Osteoblast (primary cell): Measurements from ENCODE around the gene SNRPA1. TPM values are rescaled to one million over a fixed set of nuclear protein-coding genes. Genes with fewer than 3 reads are reported as not detected.

Source experiments
- DNase-seq: peaks from one replicate; pipeline ENCODE4 v3.0.0; 2011; ENCODE audit warnings: low spot score, mixed read lengths; ENCODE audit not compliant: insufficient read length; ENCODE audit errors: missing footprints
- H2AFZ ChIP-seq: 2 replicates; pipeline ENCODE4 v1.6.0; 2011; ENCODE audit warnings: mild to moderate bottlenecking, low read length
- H3K27ac ChIP-seq: 2 replicates; pipeline ENCODE4 v1.5.1; 2011; ENCODE audit warnings: mild to moderate bottlenecking, low read depth, low read length, moderate library complexity
- H3K27me3 ChIP-seq: 2 replicates; pipeline ENCODE4 v1.6.0; 2012; ENCODE audit warnings: mild to moderate bottlenecking, control low read depth, inconsistent platforms, low read length, moderate library complexity; ENCODE audit not compliant: insufficient read depth
- H3K36me3 ChIP-seq: 2 replicates; pipeline ENCODE4 v1.5.1; 2011; ENCODE audit warnings: mild to moderate bottlenecking, low read length, control low read depth, moderate library complexity; ENCODE audit not compliant: insufficient read depth
- H3K4me1 ChIP-seq: 2 replicates; pipeline ENCODE4 v1.5.1; 2011; ENCODE audit warnings: mild to moderate bottlenecking, low read length, control low read depth, moderate library complexity; ENCODE audit not compliant: insufficient read depth
- H3K4me2 ChIP-seq: 2 replicates; pipeline ENCODE4 v1.6.0; 2011; ENCODE audit warnings: mild to moderate bottlenecking, low read length; ENCODE audit not compliant: insufficient read depth
- H3K4me3 ChIP-seq: fragments of 200-600 bp; sonication (generic); 3 replicates; pipeline ENCODE4 v1.5.1; 2012; ENCODE audit warnings: mild to moderate bottlenecking, low read length, inconsistent platforms; ENCODE audit not compliant: insufficient read depth
- H3K79me2 ChIP-seq: 2 replicates; pipeline ENCODE4 v1.6.0; 2012; ENCODE audit warnings: mild to moderate bottlenecking, low read length, control low read depth, inconsistent platforms; ENCODE audit not compliant: insufficient read depth
- H3K9me3 ChIP-seq: 2 replicates; pipeline ENCODE4 v1.5.1; 2011; ENCODE audit warnings: low read depth, low read length, control low read depth
- H4K20me1 ChIP-seq: 2 replicates; pipeline ENCODE4 v1.6.0; 2012; ENCODE audit warnings: mild to moderate bottlenecking, low read length, control low read depth; ENCODE audit not compliant: insufficient read depth
- CTCF ChIP-seq: IDR thresholded peaks from 2 replicates; pipeline ENCODE4 v1.5.1; 2011; ENCODE audit warnings: mild to moderate bottlenecking, low read depth, low read length, moderate library complexity; ENCODE audit errors: extremely low read depth
- total RNA-seq: library from RNA; depleted of rRNA; stranded (reverse); fragments of >200 nt; gene quantifications from 2 replicates; pipeline ENCODE4 v1.2.3, GENCODE V29; 2012

Gene SNRPA1
- total RNA-seq, 1 donor: 9.8 TPM

- Histone ChIP-seq H3K4me2 (no peak overlapping the region), H3K4me3 (no peak overlapping the region), H3K27me3 (peaks cover 3% of the 10 kb centered on the region), H3K79me2 (no peaks in the 10 kb centered on the region), H3K9me3 (no peaks in the 10 kb centered on the region), H3K4me1 (no peaks in the 10 kb centered on the region), H3K27ac (no peak overlapping the region), H2AFZ (no peak overlapping the region), H3K36me3 (no peaks in the 10 kb centered on the region), H4K20me1 (no peaks in the 10 kb centered on the region)
- DNase-seq: peak; percentile 66
- no peak for TF ChIP-seq CTCF
Observed at GRCh38 chr15:101306341-101307047, 11.4 kb upstream of the SNRPA1 start.

- H3K27ac ChIP-seq: no peak overlapping the region
- peaks cover 3% of the 10 kb centered on the region for H3K27me3 ChIP-seq
- no peaks in the 10 kb centered on the region for H4K20me1 ChIP-seq
- no peak overlapping the region for H2AFZ ChIP-seq
- H3K4me2 ChIP-seq: no peak overlapping the region
- no peaks in the 10 kb centered on the region for H3K79me2 ChIP-seq
- H3K9me3 ChIP-seq: no peaks in the 10 kb centered on the region
- DNase-seq: peak; percentile 64
- no peaks in the 10 kb centered on the region for H3K36me3 ChIP-seq
- no peaks in the 10 kb centered on the region for H3K4me1 ChIP-seq
- no peak overlapping the region for H3K4me3 ChIP-seq
- no peak for TF ChIP-seq CTCF
Observed at GRCh38 chr15:101305820-101306255, 10.8 kb upstream of the SNRPA1 start.

- Histone ChIP-seq H3K27me3 (peaks cover 3% of the 10 kb centered on the region), H2AFZ (no peak overlapping the region), H3K79me2 (no peaks in the 10 kb centered on the region), H4K20me1 (no peaks in the 10 kb centered on the region), H3K4me3 (no peak overlapping the region), H3K4me2 (no peak overlapping the region), H3K9me3 (no peaks in the 10 kb centered on the region), H3K27ac (no peak overlapping the region), H3K4me1 (no peaks in the 10 kb centered on the region), H3K36me3 (no peaks in the 10 kb centered on the region)
- TF ChIP-seq CTCF: no peak
- peak; percentile 51 for DNase-seq
Observed at GRCh38 chr15:101303408-101303807, 8.4 kb upstream of the SNRPA1 start.

- Histone ChIP-seq H3K36me3 (peaks cover 6% of the 10 kb centered on the region), H3K27me3 (no peaks in the 10 kb centered on the region), H2AFZ (peak overlapping the region; percentile 99), H3K4me1 (peaks cover 21% of the 10 kb centered on the region), H3K27ac (peak overlapping the region; percentile 88), H3K79me2 (peaks cover 32% of the 10 kb centered on the region), H3K9me3 (no peaks in the 10 kb centered on the region), H4K20me1 (peaks cover 15% of the 10 kb centered on the region), H3K4me2 (peak overlapping the region; percentile 97), H3K4me3 (peak overlapping the region; percentile 97)
- peak; percentile 61 for DNase-seq
- TF ChIP-seq CTCF: no peak
Observed at GRCh38 chr15:101296418-101297405, 1.7 kb upstream of the SNRPA1 start.
